Chondrocyte (in vitro differentiated cells): ENCODE results near the gene C19orf25. TPM values are rescaled to one million over a fixed set of nuclear protein-coding genes. Genes with fewer than 3 reads are reported as not detected.
A peak's percentile ranks its signal among the peaks of the same experiment; 100 is the strongest.
"Not testable (repeated sequence)": the region's sequence is repeated elsewhere in the genome, so short reads cannot be mapped to it uniquely, and the experiment has no call there.

ENCODE experiments used
- DNase-seq: peaks from one replicate; pipeline ENCODE4 v3.0.0; 2021; ENCODE audit warnings: mixed read lengths, low spot score
- H3K27ac Mint-ChIP-seq: one replicate; pipeline ENCODE4 v1.8.0; 2021; ENCODE audit warnings: mild to moderate bottlenecking, moderate library complexity, mixed read lengths; ENCODE audit not compliant: unreplicated experiment
- H3K27me3 Mint-ChIP-seq: 2 replicates; pipeline ENCODE4 v1.8.0; 2021; ENCODE audit warnings: low read depth, mixed read lengths
- H3K36me3 Mint-ChIP-seq: 2 replicates; pipeline ENCODE4 v1.8.0; 2021; ENCODE audit warnings: low read depth, mixed read lengths
- H3K4me1 Mint-ChIP-seq: 2 replicates; pipeline ENCODE4 v1.8.0; 2021; ENCODE audit warnings: low read depth, mild to moderate bottlenecking, mixed read lengths
- H3K4me3 Mint-ChIP-seq: one replicate; pipeline ENCODE4 v1.8.0; 2021; ENCODE audit warnings: mild to moderate bottlenecking, moderate library complexity, mixed read lengths; ENCODE audit not compliant: unreplicated experiment
- H3K9me3 Mint-ChIP-seq: 2 replicates; pipeline ENCODE4 v1.8.0; 2021; ENCODE audit warnings: low read depth, mixed read lengths
- CTCF ChIP-seq: fragments of 200-600 bp; sonication (generic); IDR thresholded peaks from 2 replicates; pipeline ENCODE4 v1.5.0; 2021; ENCODE audit warnings: antibody characterized with exemption, mild to moderate bottlenecking, moderate library complexity
- total RNA-seq: library from RNA; stranded (reverse); gene quantifications from 3 replicates; pipeline ENCODE4 v1.2.1, GENCODE V29; 2021

C19orf25 gene
- total RNA-seq, 1 donor from 2014 or later, result 23.3 TPM

GRCh38 chr19:1503925-1504773, 25.1 kb upstream of the C19orf25 start:
- H3K4me1 Mint-ChIP-seq, result peaks cover 5% of the 10 kb centered on the region
- no peaks in the 10 kb centered on the region for H3K9me3 Mint-ChIP-seq
- H3K4me3 Mint-ChIP-seq, result no peak overlapping the region
- no peak for TF ChIP-seq CTCF
- no peak overlapping the region for H3K27ac Mint-ChIP-seq
- no peaks in the 10 kb centered on the region for H3K36me3 Mint-ChIP-seq
- H3K27me3 Mint-ChIP-seq, result peaks cover 7% of the 10 kb centered on the region
- DNase-seq, result no peak

GRCh38 chr19:1503089-1503924, 24.3 kb upstream of the C19orf25 start:
- no peaks in the 10 kb centered on the region for H3K9me3 Mint-ChIP-seq
- no peak overlapping the region for H3K4me3 Mint-ChIP-seq
- peaks cover 5% of the 10 kb centered on the region for H3K4me1 Mint-ChIP-seq
- peak; percentile 86 for TF ChIP-seq CTCF
- H3K36me3 Mint-ChIP-seq, result no peaks in the 10 kb centered on the region
- no peak overlapping the region for H3K27ac Mint-ChIP-seq
- H3K27me3 Mint-ChIP-seq, result peaks cover 7% of the 10 kb centered on the region
- DNase-seq, result no peak

- H3K27ac Mint-ChIP-seq, result no peak overlapping the region
- no peak overlapping the region for H3K4me3 Mint-ChIP-seq
- peaks cover 1% of the 10 kb centered on the region for H3K4me1 Mint-ChIP-seq
- TF ChIP-seq CTCF, result no peak
- H3K27me3 Mint-ChIP-seq, result peaks cover 7% of the 10 kb centered on the region
- H3K9me3 Mint-ChIP-seq, result no peaks in the 10 kb centered on the region
- DNase-seq, result no peak
- no peaks in the 10 kb centered on the region for H3K36me3 Mint-ChIP-seq
Measured at GRCh38 chr19:1502433-1503088, 23.5 kb upstream of the C19orf25 start.

- H3K36me3 Mint-ChIP-seq, result no peaks in the 10 kb centered on the region
- no peak for TF ChIP-seq CTCF
- H3K4me3 Mint-ChIP-seq, result no peak overlapping the region
- H3K4me1 Mint-ChIP-seq, result no peaks in the 10 kb centered on the region
- no peaks in the 10 kb centered on the region for H3K9me3 Mint-ChIP-seq
- H3K27ac Mint-ChIP-seq, result no peak overlapping the region
- no peak for DNase-seq
- H3K27me3 Mint-ChIP-seq, result peaks cover 7% of the 10 kb centered on the region
Measured at GRCh38 chr19:1501200-1501595, 22.2 kb upstream of the C19orf25 start.

- H3K4me1 Mint-ChIP-seq, H3K4me3 Mint-ChIP-seq, H3K27ac Mint-ChIP-seq, H3K9me3 Mint-ChIP-seq, H3K36me3 Mint-ChIP-seq, H3K27me3 Mint-ChIP-seq, DNase-seq: not testable (repeated sequence)
Measured at GRCh38 chr19:1499231-1499630, 20.2 kb upstream of the C19orf25 start.
